Panc1 (cell line): ENCODE measurements around the gene MUC5AC. TPM values are rescaled to one million over a fixed set of nuclear protein-coding genes. Genes with fewer than 3 reads are reported as not detected.
"Not testable (repeated sequence)": the region's sequence is repeated elsewhere in the genome, so short reads cannot be mapped to it uniquely, and the experiment has no call there.

Source experiments
- ATAC-seq: fragments of 200-7000 bp; cut with Tn5 transposase; 2 replicates; pipeline ENCODE4 v1.9.1; 2020; ENCODE audit warnings: mild to moderate bottlenecking, moderate library complexity
- BruUV-seq: library from RNA; stranded (reverse); fragments of 400-500 nt; replicated peaks from 2 replicates; lab custom pipeline; 2021; lab: Mats Ljungman, UMichigan
- CTCF ChIA-PET: fragments of 300-600 bp; sonication (Branson Sonifier 250); formaldehyde crosslinking; loops from one replicate; lab custom pipeline; 2022; ENCODE audit warnings: antibody characterized with exemption; lab: Charles Lee
- POLR2A ChIA-PET: fragments of 300-600 bp; sonication (Branson Sonifier 250); formaldehyde crosslinking; loops from one replicate; lab custom pipeline; 2022; ENCODE audit warnings: antibody characterized with exemption; lab: Charles Lee
- DNase-seq: peaks from one replicate; pipeline ENCODE4 v3.0.0-alpha.2; 2010; ENCODE audit warnings: low read depth, low spot score
- H3K27ac ChIP-seq: 2 replicates; pipeline ENCODE4 v1.5.1; 2011; ENCODE audit warnings: mild to moderate bottlenecking, low read length, inconsistent platforms
- H3K27me3 ChIP-seq: fragments of 200-500 bp; sonication (Bioruptor generic); 2 replicates; pipeline ENCODE4 v1.6.0; 2014; ENCODE audit warnings: low read length, inconsistent platforms; ENCODE audit not compliant: control insufficient read depth, insufficient read depth
- H3K36me3 ChIP-seq: fragments of 200-500 bp; sonication (Bioruptor generic); 2 replicates; pipeline ENCODE4 v1.5.1; 2014; ENCODE audit warnings: inconsistent platforms, mild to moderate bottlenecking, low read length, moderate library complexity; ENCODE audit not compliant: control insufficient read depth, insufficient read depth
- H3K4me1 ChIP-seq: 2 replicates; pipeline ENCODE4 v1.5.1; 2011; ENCODE audit warnings: inconsistent platforms, mild to moderate bottlenecking, low read length, moderate library complexity; ENCODE audit not compliant: control insufficient read depth, insufficient read depth
- H3K4me3 ChIP-seq, 2 experiments: 2 replicates each; pipeline ENCODE4 v1.5.1; 2011 to 2012; ENCODE audit warnings: low read depth in 2 of 2, low read length in 2 of 2, mild to moderate bottlenecking in 2 of 2, inconsistent platforms in 1 of 2, moderate library complexity in 1 of 2
- H3K9me3 ChIP-seq: fragments of 200-500 bp; sonication (Bioruptor generic); 2 replicates; pipeline ENCODE4 v1.5.1; 2014; ENCODE audit warnings: low read depth, mild to moderate bottlenecking, inconsistent platforms, low read length, moderate library complexity; ENCODE audit not compliant: control insufficient read depth, insufficient read depth
- CTCF ChIP-seq: fragments of 450-650 bp; IDR thresholded peaks from 2 replicates; pipeline ENCODE4 v1.5.1; 2017; ENCODE audit warnings: mild to moderate bottlenecking
- POLR2AphosphoS5 ChIP-seq: IDR thresholded peaks from 2 replicates; pipeline ENCODE4 v1.6.1; 2012; ENCODE audit warnings: mild to moderate bottlenecking, low read depth, low read length, moderate library complexity
- SIN3A ChIP-seq: IDR thresholded peaks from 2 replicates; pipeline ENCODE4 v1.6.1; 2012; ENCODE audit warnings: low read depth, mild to moderate bottlenecking, low read length, moderate library complexity, borderline replicate concordance; ENCODE audit not compliant: insufficient read depth
- TCF7L2 ChIP-seq: IDR thresholded peaks from 2 replicates; pipeline ENCODE4 v1.6.1; 2011; ENCODE audit warnings: mild to moderate bottlenecking, low read depth, low read length, inconsistent platforms
- in situ Hi-C: cut with HindIII; loops from 2 replicates; pipeline ENCODE4 v1.10.0; 2016; ENCODE audit warnings: low sequenced_read_pairs, low pct_unique_long_range_greater_than_20kb
- intact Hi-C: fragments of 100-400 bp; cut with micrococcal nuclease; formaldehyde crosslinking; loops from one replicate; pipeline ENCODE4 v1.10.0; 2022; ENCODE audit not compliant: unreplicated experiment
- total RNA-seq: library from RNA; stranded (reverse); gene quantifications from one replicate; pipeline ENCODE4 v1.2.1, GENCODE V29; 2021; ENCODE audit not compliant: unreplicated experiment
- TF ChIP-seq, protein P1 (sequence below), 2 experiments: IDR thresholded peaks; 2 replicates each; pipeline ENCODE4 v1.6.1; 2011 to 2012; ENCODE audit warnings: low read depth in 2 of 2, control low read depth in 1 of 2, low read length in 1 of 2, mild to moderate bottlenecking in 1 of 2, moderate library complexity in 1 of 2; ENCODE audit not compliant: insufficient read depth in 1 of 2

Gene MUC5AC
- total RNA-seq, 1 experiment from 2014 or later = 0.03 TPM

DNA sequence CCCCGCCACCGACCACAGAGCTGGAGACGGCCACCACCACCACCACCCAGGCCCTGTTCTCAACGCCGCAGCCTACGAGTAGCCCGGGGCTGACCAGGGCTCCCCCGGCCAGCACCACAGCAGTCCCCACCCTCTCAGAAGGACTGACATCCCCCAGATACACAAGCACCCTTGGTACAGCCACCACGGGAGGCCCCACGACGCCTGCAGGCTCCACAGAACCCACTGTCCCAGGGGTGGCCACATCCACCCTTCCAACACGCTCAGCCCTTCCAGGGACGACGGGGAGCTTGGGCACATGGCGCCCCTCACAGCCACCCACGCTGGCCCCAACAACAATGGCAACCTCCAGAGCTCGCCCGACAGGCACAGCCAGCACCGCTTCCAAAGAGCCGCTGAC lies 84.0 kb downstream of the MUC5AC start:
- Histone ChIP-seq H3K4me1 (no peaks in the 10 kb centered on the region), H3K9me3 (no peaks in the 10 kb centered on the region), H3K36me3 (no peaks in the 10 kb centered on the region), H3K4me3 (no peak overlapping the region), H3K27me3 (no peaks in the 10 kb centered on the region), H3K27ac (no peak overlapping the region)
- ATAC-seq (no peak), DNase-seq (no peak)
- ChIA-PET CTCF (no interaction called here), POLR2A (no interaction called here)
- in situ Hi-C loops (no loop called here), intact Hi-C loops (no loop called here)
- TF ChIP-seq, protein P1, sequence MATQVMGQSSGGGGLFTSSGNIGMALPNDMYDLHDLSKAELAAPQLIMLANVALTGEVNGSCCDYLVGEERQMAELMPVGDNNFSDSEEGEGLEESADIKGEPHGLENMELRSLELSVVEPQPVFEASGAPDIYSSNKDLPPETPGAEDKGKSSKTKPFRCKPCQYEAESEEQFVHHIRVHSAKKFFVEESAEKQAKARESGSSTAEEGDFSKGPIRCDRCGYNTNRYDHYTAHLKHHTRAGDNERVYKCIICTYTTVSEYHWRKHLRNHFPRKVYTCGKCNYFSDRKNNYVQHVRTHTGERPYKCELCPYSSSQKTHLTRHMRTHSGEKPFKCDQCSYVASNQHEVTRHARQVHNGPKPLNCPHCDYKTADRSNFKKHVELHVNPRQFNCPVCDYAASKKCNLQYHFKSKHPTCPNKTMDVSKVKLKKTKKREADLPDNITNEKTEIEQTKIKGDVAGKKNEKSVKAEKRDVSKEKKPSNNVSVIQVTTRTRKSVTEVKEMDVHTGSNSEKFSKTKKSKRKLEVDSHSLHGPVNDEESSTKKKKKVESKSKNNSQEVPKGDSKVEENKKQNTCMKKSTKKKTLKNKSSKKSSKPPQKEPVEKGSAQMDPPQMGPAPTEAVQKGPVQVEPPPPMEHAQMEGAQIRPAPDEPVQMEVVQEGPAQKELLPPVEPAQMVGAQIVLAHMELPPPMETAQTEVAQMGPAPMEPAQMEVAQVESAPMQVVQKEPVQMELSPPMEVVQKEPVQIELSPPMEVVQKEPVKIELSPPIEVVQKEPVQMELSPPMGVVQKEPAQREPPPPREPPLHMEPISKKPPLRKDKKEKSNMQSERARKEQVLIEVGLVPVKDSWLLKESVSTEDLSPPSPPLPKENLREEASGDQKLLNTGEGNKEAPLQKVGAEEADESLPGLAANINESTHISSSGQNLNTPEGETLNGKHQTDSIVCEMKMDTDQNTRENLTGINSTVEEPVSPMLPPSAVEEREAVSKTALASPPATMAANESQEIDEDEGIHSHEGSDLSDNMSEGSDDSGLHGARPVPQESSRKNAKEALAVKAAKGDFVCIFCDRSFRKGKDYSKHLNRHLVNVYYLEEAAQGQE (IDR thresholded peaks at IDR 0.05; ENCODE audit: insufficient read depth in 1 of 2, low read depth in 2 of 2, low read length in 1 of 2) = no peak
- TF ChIP-seq POLR2AphosphoS5 (no peak), SIN3A (no peak), CTCF (no peak), TCF7L2 (no peak)
- BruUV-seq = no TSS peak

GRCh38 chr11:1242289-1242688 lies 84.5 kb downstream of the MUC5AC start:
- TF ChIP-seq SIN3A (no peak), POLR2AphosphoS5 (no peak), TCF7L2 (no peak), CTCF (no peak)
- TF ChIP-seq, protein P1 (IDR thresholded peaks at IDR 0.05; ENCODE audit: insufficient read depth in 1 of 2, low read depth in 2 of 2, low read length in 1 of 2) = no peak
- DNase-seq = no peak
- Histone ChIP-seq H3K4me1 (no peaks in the 10 kb centered on the region), H3K27me3 (no peaks in the 10 kb centered on the region), H3K9me3 (no peaks in the 10 kb centered on the region), H3K27ac (no peak overlapping the region), H3K36me3 (no peaks in the 10 kb centered on the region), H3K4me3 (no peak overlapping the region)
- intact Hi-C loops = no loop called here
- CTCF ChIA-PET = no interaction called here
- in situ Hi-C loops = no loop called here
- BruUV-seq = no TSS peak
- POLR2A ChIA-PET = no interaction called here
- no peak for ATAC-seq

- H3K9me3 ChIP-seq, H3K36me3 ChIP-seq, ATAC-seq, H3K4me1 ChIP-seq, CTCF ChIA-PET, H3K27me3 ChIP-seq, BruUV-seq, H3K27ac ChIP-seq, H3K4me3 ChIP-seq, in situ Hi-C loops, POLR2A ChIA-PET, intact Hi-C loops, DNase-seq: not testable (repeated sequence)
Measured at GRCh38 chr11:1242751-1243150, 85.0 kb downstream of the MUC5AC start.

GRCh38 chr11:1243521-1243920 lies 85.8 kb downstream of the MUC5AC start:
- POLR2A ChIA-PET, in situ Hi-C loops, intact Hi-C loops: not testable (repeated sequence)

More at GRCh38 chr11:1243521-1243920, 85.8 kb downstream of the MUC5AC start:
- BruUV-seq, DNase-seq, H3K36me3 ChIP-seq, H3K27me3 ChIP-seq, H3K4me3 ChIP-seq, H3K27ac ChIP-seq, ATAC-seq, H3K4me1 ChIP-seq, H3K9me3 ChIP-seq, CTCF ChIA-PET: not testable (repeated sequence)
